CD14-positive monocyte (primary cell): Measurements from ENCODE around the gene GNG11. TPM values are rescaled to one million over a fixed set of nuclear protein-coding genes. Genes with fewer than 3 reads are reported as not detected.

Source experiments
- DNase-seq, 3 donors: peaks; one replicate each; pipeline ENCODE4 v3.0.0-alpha.2; 2011 to 2022
- H2AFZ ChIP-seq: 2 replicates; pipeline ENCODE4 v1.6.0; 2012; ENCODE audit warnings: mild to moderate bottlenecking, low read depth, low read length, inconsistent platforms; ENCODE audit not compliant: insufficient read depth, poor library complexity, severe bottlenecking
- H3K27ac ChIP-seq, 2 donors: 1 replicate in 1 of 2; 2 replicates in 1 of 2; pipeline ENCODE4 v1.5.1; 2012 to 2013; ENCODE audit warnings: low read length in 2 of 2, control low read depth in 1 of 2, inconsistent platforms in 1 of 2, low read depth in 1 of 2, mild to moderate bottlenecking in 1 of 2
- H3K27me3 ChIP-seq, 2 donors: one replicate each; pipeline versions ENCODE4 v1.6.0 to v1.6.1; 2011 to 2013; ENCODE audit warnings: low read length in 2 of 2; ENCODE audit not compliant: control insufficient read depth in 2 of 2, insufficient read depth in 2 of 2
- H3K36me3 ChIP-seq, 2 donors: replicated peaks in 1 of 2; 1 replicate in 1 of 2; 2 replicates in 1 of 2; pipeline versions ENCODE4 v1.5.1 to v1.6.1; 2012 to 2013; ENCODE audit warnings: low read length in 2 of 2, control low read depth in 1 of 2, inconsistent platforms in 1 of 2, mild to moderate bottlenecking in 1 of 2; ENCODE audit not compliant: insufficient read depth in 2 of 2, control insufficient read depth in 1 of 2
- H3K4me1 ChIP-seq, 2 donors: 1 replicate in 1 of 2; 2 replicates in 1 of 2; pipeline versions ENCODE4 v1.5.1 to v1.6.1; 2012 to 2013; ENCODE audit warnings: low read length in 2 of 2, control low read depth in 1 of 2, inconsistent platforms in 1 of 2, mild to moderate bottlenecking in 1 of 2, moderate library complexity in 1 of 2; ENCODE audit not compliant: insufficient read depth in 2 of 2, control insufficient read depth in 1 of 2
- H3K4me2 ChIP-seq: replicated peaks from 2 replicates; pipeline ENCODE3; 2012; ENCODE audit warnings: low read length, moderate library complexity, mild to moderate bottlenecking; ENCODE audit not compliant: poor library complexity, severe bottlenecking; ENCODE audit errors: extremely low read depth
- H3K4me3 ChIP-seq, 3 experiments: fragments of 200-600 bp in 1 of 3; sonication (generic) in 1 of 3; replicated peaks in 1 of 3; 1 replicate in 2 of 3; 2 replicates in 1 of 3; pipeline ENCODE4 v1.5.1; 2011 to 2013; ENCODE audit warnings: low read length in 3 of 3, mild to moderate bottlenecking in 3 of 3, control low read depth in 2 of 3, low read depth in 2 of 3, inconsistent platforms in 1 of 3, moderate library complexity in 1 of 3
- H3K79me2 ChIP-seq: 2 replicates; pipeline ENCODE4 v1.6.0; 2012; ENCODE audit warnings: mild to moderate bottlenecking, control low read depth, inconsistent platforms, low read length, moderate library complexity; ENCODE audit not compliant: insufficient read depth
- H3K9ac ChIP-seq: 2 replicates; pipeline ENCODE4 v1.6.0; 2017; ENCODE audit warnings: low read length, mild to moderate bottlenecking; ENCODE audit not compliant: insufficient read depth, poor library complexity, severe bottlenecking
- H3K9me3 ChIP-seq, 2 donors: replicated peaks in 1 of 2; 1 replicate in 1 of 2; 2 replicates in 1 of 2; pipeline versions ENCODE4 v1.5.1 to v1.6.1; 2012 to 2013; ENCODE audit warnings: low read length in 2 of 2, control low read depth in 1 of 2; ENCODE audit not compliant: control insufficient read depth in 1 of 2, insufficient read depth in 1 of 2
- H4K20me1 ChIP-seq: 2 replicates; pipeline ENCODE4 v1.6.0; 2012; ENCODE audit warnings: mild to moderate bottlenecking, low read length, control low read depth, moderate library complexity; ENCODE audit not compliant: insufficient read depth
- H3K27ac Mint-ChIP-seq, 7 donors: one replicate each; pipeline ENCODE4 v1.8.0; 2020; ENCODE audit warnings: mild to moderate bottlenecking in 7 of 7, mixed read lengths in 7 of 7, moderate library complexity in 6 of 7, inconsistent platforms in 2 of 7
- H3K27me3 Mint-ChIP-seq, 3 donors: one replicate each; pipeline ENCODE4 v1.8.0; 2021 to 2022; ENCODE audit warnings: low read depth in 3 of 3, mild to moderate bottlenecking in 3 of 3, mixed read lengths in 3 of 3, moderate library complexity in 3 of 3, inconsistent platforms in 1 of 3
- H3K36me3 Mint-ChIP-seq, 2 donors: one replicate each; pipeline ENCODE4 v1.8.0; 2020; ENCODE audit warnings: mixed read lengths in 2 of 2, inconsistent platforms in 1 of 2, mild to moderate bottlenecking in 1 of 2
- H3K4me1 Mint-ChIP-seq: one replicate; pipeline ENCODE4 v1.8.0; 2020; ENCODE audit warnings: mild to moderate bottlenecking, mixed read lengths
- H3K4me3 Mint-ChIP-seq, 2 donors: one replicate each; pipeline ENCODE4 v1.8.0; 2020; ENCODE audit warnings: mild to moderate bottlenecking in 2 of 2, mixed read lengths in 2 of 2, moderate library complexity in 1 of 2
- H3K9me3 Mint-ChIP-seq, 7 donors: one replicate each; pipeline ENCODE4 v1.8.0; 2020 to 2022; ENCODE audit warnings: mixed read lengths in 7 of 7, mild to moderate bottlenecking in 6 of 7, moderate library complexity in 6 of 7, inconsistent platforms in 2 of 7
- WGBS: methylation state at CpG from one replicate; pipeline ENCODE4 v1.1.5; 2013; ENCODE audit warnings: missing lambda C conversion rate; ENCODE audit not compliant: insufficient coverage; 5-methylcytosine and 5-hydroxymethylcytosine counted together
- intact Hi-C, 2 donors: fragments of 100-400 bp; cut with micrococcal nuclease; formaldehyde crosslinking; loops; one replicate each; pipeline versions ENCODE4 v1.15.0 to v1.15.1; 2023
- polyA plus RNA-seq, 3 donors: library from polyadenylated mRNA; depleted of rRNA in 1 of 3; unstranded in 2 of 3; stranded (reverse) in 1 of 3; fragments of 300-500 nt in 2 of 3; fragments of >200 nt in 1 of 3; fragmentation: Illumina TruSeq in 2 of 3; gene quantifications; 1 replicate in 2 of 3; 2 replicates in 1 of 3; pipeline ENCODE4 v1.2.3, GENCODE V29; 2012 to 2021
- TF ChIP-seq, protein P1 (sequence below): fragments of 200-600 bp; IDR thresholded peaks from one replicate; pipeline ENCODE4 v1.8.0; 2022; ENCODE audit warnings: antibody characterized with exemption, mild to moderate bottlenecking

Gene GNG11
- polyA plus RNA-seq, 3 donors, result 1.0 to 1.6 TPM; not detected in 1

DNA sequence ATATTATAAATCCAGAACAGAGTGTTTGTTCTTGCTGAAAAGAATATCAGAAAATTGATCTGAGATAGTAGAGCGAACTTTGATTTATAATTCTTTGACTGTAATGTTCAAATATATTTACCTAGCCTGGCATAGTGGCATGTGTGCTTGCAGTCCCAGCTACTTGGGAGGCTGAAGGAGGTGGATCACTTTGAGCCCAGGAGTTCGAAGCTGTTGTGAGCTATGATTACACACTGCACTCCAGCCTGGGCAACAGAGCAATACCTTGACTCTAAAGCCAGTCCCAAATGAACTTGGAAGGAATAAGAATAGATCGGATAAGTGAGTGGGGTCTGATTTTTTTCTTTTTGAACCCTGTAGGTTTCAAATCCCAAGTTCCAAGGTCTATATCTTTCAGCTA is 23.5 kb downstream of the GNG11 start:
- H3K27ac Mint-ChIP-seq, result no peak overlapping the region
- Histone ChIP-seq H3K79me2 (no peaks in the 10 kb centered on the region), H2AFZ (no peak overlapping the region), H3K4me1 (no peaks in the 10 kb centered on the region), H3K4me3 (no peak overlapping the region), H3K9ac (no peak overlapping the region), H3K36me3 (no peaks in the 10 kb centered on the region), H3K4me2 (no peak overlapping the region), H3K27me3 (no peaks in the 10 kb centered on the region), H4K20me1 (no peaks in the 10 kb centered on the region), H3K27ac (no peak overlapping the region), H3K9me3 (no peaks in the 10 kb centered on the region)
- no peak overlapping the region for H3K4me3 Mint-ChIP-seq
- TF ChIP-seq, protein P1, sequence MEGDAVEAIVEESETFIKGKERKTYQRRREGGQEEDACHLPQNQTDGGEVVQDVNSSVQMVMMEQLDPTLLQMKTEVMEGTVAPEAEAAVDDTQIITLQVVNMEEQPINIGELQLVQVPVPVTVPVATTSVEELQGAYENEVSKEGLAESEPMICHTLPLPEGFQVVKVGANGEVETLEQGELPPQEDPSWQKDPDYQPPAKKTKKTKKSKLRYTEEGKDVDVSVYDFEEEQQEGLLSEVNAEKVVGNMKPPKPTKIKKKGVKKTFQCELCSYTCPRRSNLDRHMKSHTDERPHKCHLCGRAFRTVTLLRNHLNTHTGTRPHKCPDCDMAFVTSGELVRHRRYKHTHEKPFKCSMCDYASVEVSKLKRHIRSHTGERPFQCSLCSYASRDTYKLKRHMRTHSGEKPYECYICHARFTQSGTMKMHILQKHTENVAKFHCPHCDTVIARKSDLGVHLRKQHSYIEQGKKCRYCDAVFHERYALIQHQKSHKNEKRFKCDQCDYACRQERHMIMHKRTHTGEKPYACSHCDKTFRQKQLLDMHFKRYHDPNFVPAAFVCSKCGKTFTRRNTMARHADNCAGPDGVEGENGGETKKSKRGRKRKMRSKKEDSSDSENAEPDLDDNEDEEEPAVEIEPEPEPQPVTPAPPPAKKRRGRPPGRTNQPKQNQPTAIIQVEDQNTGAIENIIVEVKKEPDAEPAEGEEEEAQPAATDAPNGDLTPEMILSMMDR, result no peak
- no peaks in the 10 kb centered on the region for H3K27me3 Mint-ChIP-seq
- no CpG with 5 or more reads among the region's 3 CpGs for WGBS
- no peaks in the 10 kb centered on the region for H3K4me1 Mint-ChIP-seq
- intact Hi-C loops, result no loop called here
- H3K36me3 Mint-ChIP-seq, result no peaks in the 10 kb centered on the region
- peaks cover 0 to 3% (median 0%) of the 10 kb centered on the region in 7 donors for H3K9me3 Mint-ChIP-seq
- no peak for DNase-seq

DNA sequence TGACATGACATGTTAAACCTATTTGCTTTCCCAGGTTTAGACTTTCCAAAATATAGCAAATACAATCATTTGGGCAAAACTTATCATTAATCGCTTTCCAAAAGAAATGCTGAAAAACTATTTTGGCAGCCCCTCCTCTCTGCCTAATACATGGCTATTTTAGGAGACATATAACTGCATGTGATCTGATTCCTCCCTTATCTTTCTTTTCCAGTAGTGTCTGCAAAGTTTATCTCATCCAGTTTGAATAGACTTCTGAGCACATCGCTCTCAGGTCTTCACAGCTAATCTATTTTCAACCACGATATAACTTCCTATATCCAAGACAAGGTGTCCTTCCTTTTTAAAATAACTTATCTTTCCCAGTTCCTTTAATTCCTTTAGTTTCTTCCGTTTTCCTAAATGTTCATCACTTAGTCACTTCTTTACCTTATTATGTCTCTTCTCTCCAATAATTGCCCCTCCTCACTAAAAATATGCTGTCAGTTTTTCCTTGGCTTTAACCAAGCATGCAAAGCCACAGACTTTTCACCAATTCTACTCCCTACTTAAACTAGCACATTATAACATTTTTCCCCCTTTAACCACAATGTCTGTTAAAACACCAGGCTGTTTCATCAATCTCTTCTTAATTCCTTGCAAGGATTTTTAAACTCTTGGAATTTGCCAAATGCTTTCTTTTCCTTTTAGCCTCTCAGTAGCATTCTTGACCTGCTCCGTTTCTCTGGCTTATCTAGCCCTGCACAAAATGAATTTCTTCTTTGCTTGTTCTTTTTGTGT is 24.4 kb downstream of the GNG11 start:
- Mint-ChIP-seq H3K4me1 (no peaks in the 10 kb centered on the region), H3K9me3 (peaks cover 0 to 2% (median 0%) of the 10 kb centered on the region in 7 donors), H3K36me3 (no peaks in the 10 kb centered on the region), H3K4me3 (no peak overlapping the region), H3K27ac (no peak overlapping the region), H3K27me3 (no peaks in the 10 kb centered on the region)
- intact Hi-C loops, result no loop called here
- H3K9ac ChIP-seq, result no peak overlapping the region
- TF ChIP-seq, protein P1, result no peak
- H4K20me1 ChIP-seq, result no peaks in the 10 kb centered on the region
- WGBS, result 7% methylated on average over 3 of the region's 5 CpGs
- H3K27ac ChIP-seq, result no peak overlapping the region
- no peak overlapping the region for H3K4me2 ChIP-seq
- no peaks in the 10 kb centered on the region for H3K79me2 ChIP-seq
- no peak overlapping the region for H2AFZ ChIP-seq
- H3K9me3 ChIP-seq, result no peaks in the 10 kb centered on the region
- no peak for DNase-seq
- no peaks in the 10 kb centered on the region for H3K27me3 ChIP-seq
- H3K4me3 ChIP-seq, result no peak overlapping the region
- no peaks in the 10 kb centered on the region for H3K4me1 ChIP-seq
- no peaks in the 10 kb centered on the region for H3K36me3 ChIP-seq
